Peyer's patch (tissue), 4 donors: ENCODE measurements around the gene FOXO1. TPM values are rescaled to one million over a fixed set of nuclear protein-coding genes. Genes with fewer than 3 reads are reported as not detected.

Experiments
- DNase-seq, 3 donors: peaks; one replicate each; pipeline ENCODE4 v3.0.0-alpha.2; 2017 to 2019
- H3K27ac ChIP-seq, 4 donors: fragments of 200-600 bp; sonication (generic); one replicate each; pipeline ENCODE4 v1.5.1; 2016 to 2019
- H3K27me3 ChIP-seq, 2 donors: fragments of 200-600 bp; sonication (generic); one replicate each; pipeline ENCODE4 v1.5.1; 2019
- H3K36me3 ChIP-seq, 3 donors: fragments of 200-600 bp; sonication (generic); one replicate each; pipeline ENCODE4 v1.5.1; 2016 to 2019
- H3K4me1 ChIP-seq, 4 donors: fragments of 200-600 bp; sonication (generic); one replicate each; pipeline ENCODE4 v1.5.1; 2016 to 2019
- H3K4me3 ChIP-seq, 4 donors: fragments of 200-600 bp; sonication (generic); 1 replicate in 3 of 4; 2 replicates in 1 of 4; pipeline ENCODE4 v1.5.1; 2016 to 2019; ENCODE audit warnings: mild to moderate bottlenecking in 1 of 4
- H3K9me3 ChIP-seq, 4 donors: fragments of 200-600 bp; sonication (generic); one replicate each; pipeline ENCODE4 v1.5.1; 2016 to 2019; ENCODE audit warnings: mild to moderate bottlenecking in 1 of 4
- POLR2A ChIP-seq, 2 donors: fragments of 450-650 bp; IDR thresholded peaks; one replicate each; pipeline ENCODE4 v1.5.1; 2017; ENCODE audit warnings: antibody characterized with exemption in 2 of 2, mild to moderate bottlenecking in 2 of 2, moderate library complexity in 2 of 2
- total RNA-seq, 4 donors: library from RNA; depleted of rRNA; stranded (reverse); fragments of >200 nt; gene quantifications; one replicate each; pipeline ENCODE4 v1.1.0, GENCODE V29; 2016
- TF ChIP-seq, protein P1 (sequence below), 6 experiments: fragments of 450-650 bp in 4 of 6; fragments of 200-600 bp in 2 of 6; sonication (generic) in 1 of 6; IDR thresholded peaks; one replicate each; pipeline ENCODE4 v1.5.1; 2017 to 2019; ENCODE audit warnings: antibody characterized with exemption in 6 of 6, mild to moderate bottlenecking in 3 of 6, moderate library complexity in 1 of 6

FOXO1 gene
- total RNA-seq, 4 donors from 2014 or later = 22.2 to 32.2 (median 26.8) TPM

DNA sequence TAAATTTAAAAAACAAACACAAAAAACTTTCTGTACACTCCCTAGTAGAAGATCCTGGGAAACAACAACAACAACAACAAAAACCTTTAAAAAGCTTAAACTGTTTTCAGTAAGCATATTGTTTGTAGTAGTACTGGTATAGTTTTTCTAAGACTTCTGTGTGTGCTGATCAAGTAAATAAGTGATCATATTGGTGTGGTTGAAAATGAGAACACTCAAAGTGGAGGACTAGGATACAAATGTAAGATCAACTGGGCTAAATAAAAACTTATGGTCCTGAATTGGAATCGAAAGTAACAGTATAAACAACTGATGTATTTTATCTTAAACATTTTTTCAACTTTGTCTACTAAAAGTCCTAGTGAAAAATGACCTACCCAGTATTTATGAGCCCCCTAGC, 135.5 kb downstream of the FOXO1 start:
- Histone ChIP-seq H3K27ac (no peak overlapping the region), H3K36me3 (no peaks in the 10 kb centered on the region), H3K4me3 (no peak overlapping the region), H3K4me1 (no peaks in the 10 kb centered on the region), H3K9me3 (no peaks in the 10 kb centered on the region), H3K27me3 (no peaks in the 10 kb centered on the region)
- TF ChIP-seq, protein P1, sequence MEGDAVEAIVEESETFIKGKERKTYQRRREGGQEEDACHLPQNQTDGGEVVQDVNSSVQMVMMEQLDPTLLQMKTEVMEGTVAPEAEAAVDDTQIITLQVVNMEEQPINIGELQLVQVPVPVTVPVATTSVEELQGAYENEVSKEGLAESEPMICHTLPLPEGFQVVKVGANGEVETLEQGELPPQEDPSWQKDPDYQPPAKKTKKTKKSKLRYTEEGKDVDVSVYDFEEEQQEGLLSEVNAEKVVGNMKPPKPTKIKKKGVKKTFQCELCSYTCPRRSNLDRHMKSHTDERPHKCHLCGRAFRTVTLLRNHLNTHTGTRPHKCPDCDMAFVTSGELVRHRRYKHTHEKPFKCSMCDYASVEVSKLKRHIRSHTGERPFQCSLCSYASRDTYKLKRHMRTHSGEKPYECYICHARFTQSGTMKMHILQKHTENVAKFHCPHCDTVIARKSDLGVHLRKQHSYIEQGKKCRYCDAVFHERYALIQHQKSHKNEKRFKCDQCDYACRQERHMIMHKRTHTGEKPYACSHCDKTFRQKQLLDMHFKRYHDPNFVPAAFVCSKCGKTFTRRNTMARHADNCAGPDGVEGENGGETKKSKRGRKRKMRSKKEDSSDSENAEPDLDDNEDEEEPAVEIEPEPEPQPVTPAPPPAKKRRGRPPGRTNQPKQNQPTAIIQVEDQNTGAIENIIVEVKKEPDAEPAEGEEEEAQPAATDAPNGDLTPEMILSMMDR (IDR thresholded peaks at IDR 0.05) = no peak
- TF ChIP-seq POLR2A (IDR thresholded peaks at IDR 0.05) = no peak
- DNase-seq = no peak

DNA sequence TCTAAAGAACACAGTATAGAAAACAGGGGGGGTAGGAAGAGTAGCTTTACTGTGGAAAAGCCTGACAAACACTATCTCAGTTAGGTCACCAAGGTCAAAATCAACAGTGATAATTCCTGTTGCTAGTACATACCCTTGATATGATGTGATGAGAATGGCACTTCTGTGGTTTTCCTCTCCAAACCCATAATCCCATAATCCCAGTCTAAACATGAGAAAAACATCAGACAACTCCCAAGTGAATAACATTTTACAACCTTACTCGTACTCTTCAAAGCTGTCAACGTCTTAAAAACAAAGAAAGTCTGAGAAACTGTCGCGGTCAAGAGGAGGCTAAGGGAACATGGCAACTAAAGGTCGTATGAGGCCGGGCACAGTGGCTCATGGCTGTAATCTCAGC, 137.6 kb downstream of the FOXO1 start:
- no peak for TF ChIP-seq POLR2A (IDR thresholded peaks at IDR 0.05)
- TF ChIP-seq, protein P1 (IDR thresholded peaks at IDR 0.05) = no peak
- no peaks in the 10 kb centered on the region for H3K9me3 ChIP-seq
- no peak overlapping the region for H3K27ac ChIP-seq
- H3K36me3 ChIP-seq = no peaks in the 10 kb centered on the region
- DNase-seq = no peak
- H3K4me1 ChIP-seq = no peaks in the 10 kb centered on the region
- H3K27me3 ChIP-seq = no peaks in the 10 kb centered on the region
- no peak overlapping the region for H3K4me3 ChIP-seq

DNA sequence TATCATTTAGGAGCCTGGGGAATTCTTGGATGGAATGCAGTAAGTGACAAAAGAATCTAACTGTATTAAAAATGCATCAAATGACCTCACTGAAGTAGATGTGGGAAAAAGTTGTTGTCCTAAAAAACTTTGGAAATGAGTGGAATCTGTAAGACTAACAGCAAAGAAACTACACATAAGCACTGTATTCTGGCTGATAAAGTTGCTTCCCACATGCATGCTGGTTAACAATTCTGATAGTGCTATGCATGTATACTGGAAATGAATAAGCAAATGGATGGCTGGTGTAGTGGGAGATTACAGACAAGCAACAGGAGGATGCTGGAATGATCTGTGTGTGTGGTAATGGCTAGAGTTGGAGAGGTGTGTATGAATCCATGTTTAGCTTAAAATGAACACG, 138.5 kb downstream of the FOXO1 start:
- H3K27me3 ChIP-seq = no peaks in the 10 kb centered on the region
- no peaks in the 10 kb centered on the region for H3K9me3 ChIP-seq
- no peaks in the 10 kb centered on the region for H3K4me1 ChIP-seq
- no peak overlapping the region for H3K4me3 ChIP-seq
- no peak for DNase-seq
- no peak overlapping the region for H3K27ac ChIP-seq
- H3K36me3 ChIP-seq = no peaks in the 10 kb centered on the region
- TF ChIP-seq, protein P1 (IDR thresholded peaks at IDR 0.05) = no peak
- no peak for TF ChIP-seq POLR2A (IDR thresholded peaks at IDR 0.05)

DNA sequence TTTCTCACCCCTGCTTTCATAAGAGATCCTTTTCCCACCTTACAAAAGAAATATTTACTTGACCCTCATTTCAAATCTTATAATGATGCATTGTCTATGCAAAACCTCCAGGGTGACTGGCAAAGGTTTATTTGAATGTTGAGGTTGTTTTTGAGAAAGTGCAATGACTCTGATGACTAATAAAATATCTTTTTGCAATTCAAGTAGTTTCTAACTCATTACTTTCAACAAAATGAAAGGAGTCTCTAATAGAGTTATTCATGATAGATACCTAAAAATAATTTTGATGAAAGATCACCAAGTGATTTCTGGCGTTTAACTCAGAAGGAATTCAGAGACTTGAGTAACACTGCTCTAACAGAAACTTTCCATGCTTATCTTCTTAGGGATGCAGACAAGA, 144.2 kb downstream of the FOXO1 start:
- H3K9me3 ChIP-seq = no peaks in the 10 kb centered on the region
- no peaks in the 10 kb centered on the region for H3K36me3 ChIP-seq
- no peak overlapping the region for H3K27ac ChIP-seq
- no peak overlapping the region for H3K4me3 ChIP-seq
- no peak for TF ChIP-seq POLR2A (IDR thresholded peaks at IDR 0.05)
- TF ChIP-seq, protein P1 (IDR thresholded peaks at IDR 0.05) = no peak
- no peaks in the 10 kb centered on the region for H3K4me1 ChIP-seq
- H3K27me3 ChIP-seq = no peaks in the 10 kb centered on the region
- DNase-seq = no peak

DNA sequence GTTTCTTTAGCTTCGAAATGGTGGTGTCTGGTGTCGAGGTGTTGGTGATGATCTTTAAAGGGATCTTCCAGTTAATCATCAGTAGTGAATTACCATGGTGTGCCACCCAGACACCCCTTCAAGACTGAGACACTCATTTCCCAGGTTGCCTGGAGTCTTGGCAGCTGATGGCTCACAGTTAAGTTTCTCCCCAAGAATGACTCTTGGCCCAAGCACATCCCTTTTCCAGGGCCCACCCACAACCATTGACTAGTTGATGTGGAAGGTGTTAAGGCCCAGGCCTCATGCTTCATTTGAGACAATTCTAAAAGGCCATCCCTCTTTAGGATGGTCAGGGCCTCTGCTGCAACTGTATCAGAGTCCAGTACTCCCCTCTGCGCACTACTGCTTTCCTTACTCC, 145.5 kb downstream of the FOXO1 start:
- Histone ChIP-seq H3K4me3 (no peak overlapping the region), H3K27me3 (no peaks in the 10 kb centered on the region), H3K27ac (no peak overlapping the region), H3K4me1 (no peaks in the 10 kb centered on the region), H3K36me3 (no peaks in the 10 kb centered on the region), H3K9me3 (no peaks in the 10 kb centered on the region)
- TF ChIP-seq POLR2A (IDR thresholded peaks at IDR 0.05) = no peak
- TF ChIP-seq, protein P1 (IDR thresholded peaks at IDR 0.05) = no peak
- no peak for DNase-seq

DNA sequence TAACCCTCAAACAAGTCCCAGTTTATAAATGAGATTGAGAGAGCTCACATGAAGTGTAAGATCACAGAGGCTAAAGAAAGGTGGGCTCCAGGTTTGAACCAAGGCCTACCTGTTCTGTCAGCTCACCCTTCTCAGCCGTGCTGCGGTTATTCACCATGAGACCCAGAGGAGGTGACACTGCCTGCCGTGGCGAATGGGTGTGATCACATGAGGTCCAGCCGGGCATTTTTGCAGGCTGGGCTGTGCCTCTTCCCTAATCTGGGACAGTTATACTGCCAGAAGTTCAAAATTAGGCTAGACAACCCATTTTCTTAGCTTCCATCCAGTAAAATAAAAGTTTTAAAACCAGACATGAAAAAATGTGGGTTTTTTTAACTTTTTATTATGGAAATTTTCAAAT, 146.8 kb downstream of the FOXO1 start:
- Histone ChIP-seq H3K4me3 (no peak overlapping the region), H3K27me3 (no peaks in the 10 kb centered on the region), H3K9me3 (no peaks in the 10 kb centered on the region), H3K27ac (no peak overlapping the region), H3K36me3 (no peaks in the 10 kb centered on the region), H3K4me1 (no peaks in the 10 kb centered on the region)
- TF ChIP-seq, protein P1 (IDR thresholded peaks at IDR 0.05) = no peak
- no peak for TF ChIP-seq POLR2A (IDR thresholded peaks at IDR 0.05)
- DNase-seq = no peak
